ENCODE measurements around the gene CAD. TPM values are rescaled to one million over a fixed set of nuclear protein-coding genes. Genes with fewer than 3 reads are reported as not detected.

CAD gene
- total RNA-seq, 1 experiment from 2014 or later: 130 TPM

- Histone ChIP-seq H4K20me1 (ENCODE audit: control insufficient read depth, insufficient read depth, insufficient read length) (no peaks in the 10 kb centered on the region), H3K9me3 (ENCODE audit: control insufficient read depth, low read depth, low read length) (no peaks in the 10 kb centered on the region), H3K18ac (ENCODE audit: insufficient read length, low read depth, low read length) (no peak overlapping the region), H4K5ac (ENCODE audit: insufficient read length, low read depth, low read length) (no peak overlapping the region), H3K9ac (ENCODE audit: extremely low read depth, insufficient read length, low read length) (no peak overlapping the region), H3K27me3 (ENCODE audit: insufficient read depth, low read length) (no peaks in the 10 kb centered on the region), H2AK5ac (ENCODE audit: insufficient read length, low read length) (no peak overlapping the region), H2AFZ (ENCODE audit: low read length) (no peak overlapping the region), H3K23me2 (ENCODE audit: insufficient read length, low read depth, low read length, poor library complexity, severe bottlenecking) (no peaks in the 10 kb centered on the region), H3K79me2 (ENCODE audit: insufficient read depth, low read length) (no peaks in the 10 kb centered on the region), H2BK12ac (ENCODE audit: insufficient read length, low read depth, low read length) (no peak overlapping the region), H3K23ac (ENCODE audit: insufficient read length, low read depth, low read length) (no peak overlapping the region), H2BK120ac (ENCODE audit: low read depth, low read length, poor library complexity, severe bottlenecking) (no peak overlapping the region), H3K4me2 (ENCODE audit: insufficient read depth, insufficient read length, low read length) (no peak overlapping the region), H4K8ac (replicated peaks; ENCODE audit: insufficient read length, low read depth, low read length) (no peak overlapping the region), H3K27ac (ENCODE audit: insufficient read length, low read depth, low read length) (no peak overlapping the region), H4K91ac (ENCODE audit: insufficient read length, low read depth, low read length) (no peak overlapping the region), H2BK15ac (ENCODE audit: low read depth, low read length) (no peak overlapping the region), H2BK20ac (ENCODE audit: low read depth, low read length, poor library complexity, severe bottlenecking) (no peak overlapping the region), H3K79me1 (ENCODE audit: insufficient read depth, low read depth, low read length, poor library complexity, severe bottlenecking) (no peaks in the 10 kb centered on the region), H3K4me1 (ENCODE audit: insufficient read depth, low read length) (no peaks in the 10 kb centered on the region), H3K4ac (ENCODE audit: low read depth, low read length) (no peak overlapping the region), H2BK5ac (ENCODE audit: insufficient read length, low read length) (no peak overlapping the region), H3K14ac (ENCODE audit: insufficient read depth, low read length) (no peak overlapping the region), H3T11ph (ENCODE audit: low read length) (no peak overlapping the region), H3K56ac (ENCODE audit: insufficient read length, low read depth, low read length) (no peak overlapping the region)
- DNase-seq: no peak
- TF ChIP-seq CTCF (conservative IDR thresholded peaks at IDR 0.05): no peak
- Mint-ChIP-seq H3K9me3 (no peaks in the 10 kb centered on the region), H3K36me3 (ENCODE audit: insufficient read depth in 1 of 3, low read depth in 3 of 3) (peaks cover 67 to 97% (median 95%) of the 10 kb centered on the region in 3 experiments), H3K27ac (no peak overlapping the region; a peak in 1 of 7 replicates), H3K4me1 (peaks cover 14 to 17% of the 10 kb centered on the region in 2 experiments), H3K4me3 (no peak overlapping the region; a peak in 1 of 5 replicates), H3K27me3 (ENCODE audit: low read depth) (no peaks in the 10 kb centered on the region)
- no CpG with 5 or more reads among the region's 8 CpGs for WGBS (ENCODE audit: extremely low coverage, insufficient read length, low lambda C conversion rate)
Observed at GRCh38 chr2:27204566-27204965, 12.6 kb upstream of the CAD start.

All from H9 (cell line).